GM12891 (cell line): ENCODE measurements around the gene BACH2.

Experiments
- DNase-seq: peaks from one replicate; pipeline ENCODE4 v3.0.0; 2011; ENCODE audit warnings: low spot score; ENCODE audit not compliant: insufficient read length
- FAIRE-seq: peaks from 2 replicates; lab custom pipeline; 2011; peaks lifted over from hg19 to GRCh38; lab: Jason Lieb, UNC
- PAX5 ChIP-seq: IDR thresholded peaks from 2 replicates; pipeline ENCODE4 v1.6.1; 2011; ENCODE audit warnings: low read length, moderate library complexity, mild to moderate bottlenecking; ENCODE audit not compliant: insufficient read depth, severe bottlenecking
- POLR2A ChIP-seq: IDR thresholded peaks from 2 replicates; pipeline ENCODE4 v1.6.1; 2011; ENCODE audit warnings: low read depth, low read length, control low read depth
- POLR2AphosphoS5 ChIP-seq: IDR thresholded peaks from 2 replicates; pipeline ENCODE4 v1.6.1; 2011; ENCODE audit warnings: low read depth, low read length, control low read depth
- POU2F2 ChIP-seq: IDR thresholded peaks from 2 replicates; pipeline ENCODE4 v1.6.1; 2011; ENCODE audit warnings: low read depth, mild to moderate bottlenecking, control low read depth, low read length, moderate library complexity
- SPI1 ChIP-seq: IDR thresholded peaks from 2 replicates; pipeline ENCODE4 v1.6.1; 2011; ENCODE audit warnings: low read depth, low read length, control low read depth
- TAF1 ChIP-seq: IDR thresholded peaks from 2 replicates; pipeline ENCODE4 v1.6.1; 2011; ENCODE audit warnings: low read depth, low read length, control low read depth

Gene BACH2

GRCh38 chr6:90323706-90324105 is 27.1 kb upstream of the BACH2 start:
- DNase-seq (no peak), FAIRE-seq (no peak)
- TF ChIP-seq SPI1 = no peak
- no peak for TF ChIP-seq TAF1
- no peak for TF ChIP-seq POU2F2
- no peak for TF ChIP-seq POLR2A
- no peak for TF ChIP-seq PAX5
- no peak for TF ChIP-seq POLR2AphosphoS5

- DNase-seq (no peak), FAIRE-seq (no peak)
- no peak for TF ChIP-seq POU2F2
- TF ChIP-seq SPI1 = no peak
- TF ChIP-seq PAX5 = no peak
- no peak for TF ChIP-seq POLR2A
- TF ChIP-seq POLR2AphosphoS5 = no peak
- no peak for TF ChIP-seq TAF1
Observed at GRCh38 chr6:90322976-90323474, 26.4 kb upstream of the BACH2 start.

GRCh38 chr6:90319979-90320685 is 23.5 kb upstream of the BACH2 start:
- DNase-seq = no peak
- TF ChIP-seq POU2F2 (no peak), PAX5 (no peak), SPI1 (no peak), TAF1 (no peak), POLR2AphosphoS5 (no peak), POLR2A (no peak)
- no peak for FAIRE-seq

- no peak for TF ChIP-seq PAX5
- TF ChIP-seq SPI1 = no peak
- TF ChIP-seq POLR2AphosphoS5 = no peak
- TF ChIP-seq TAF1 = no peak
- TF ChIP-seq POU2F2 = no peak
- no peak for TF ChIP-seq POLR2A
- FAIRE-seq (no peak), DNase-seq (no peak)
Observed at GRCh38 chr6:90319044-90319443, 22.4 kb upstream of the BACH2 start.

GRCh38 chr6:90315986-90316385 is 19.3 kb upstream of the BACH2 start:
- no peak for FAIRE-seq
- TF ChIP-seq POLR2A = no peak
- no peak for TF ChIP-seq POLR2AphosphoS5
- no peak for TF ChIP-seq PAX5
- no peak for TF ChIP-seq SPI1
- no peak for TF ChIP-seq POU2F2
- no peak for TF ChIP-seq TAF1

GRCh38 chr6:90315354-90315950 is 18.8 kb upstream of the BACH2 start:
- FAIRE-seq = no peak
- TF ChIP-seq SPI1 = no peak
- no peak for TF ChIP-seq TAF1
- TF ChIP-seq POU2F2 = no peak
- TF ChIP-seq POLR2A = no peak
- TF ChIP-seq POLR2AphosphoS5 = no peak
- no peak for TF ChIP-seq PAX5

More at GRCh38 chr6:90315986-90316385, 19.3 kb upstream of the BACH2 start:
- DNase-seq = no peak

GRCh38 chr6:90314514-90314913 is 17.9 kb upstream of the BACH2 start:
- no peak for TF ChIP-seq PAX5
- TF ChIP-seq SPI1 = no peak
- no peak for TF ChIP-seq POLR2AphosphoS5
- no peak for TF ChIP-seq TAF1
- TF ChIP-seq POLR2A = no peak
- TF ChIP-seq POU2F2 = no peak
- FAIRE-seq (no peak), DNase-seq (no peak)

More at GRCh38 chr6:90315354-90315950, 18.8 kb upstream of the BACH2 start:
- DNase-seq = no peak

GRCh38 chr6:90311569-90311968 is 14.9 kb upstream of the BACH2 start:
- FAIRE-seq (no peak), DNase-seq (no peak)
- TF ChIP-seq POLR2A = no peak
- no peak for TF ChIP-seq POU2F2
- no peak for TF ChIP-seq POLR2AphosphoS5
- no peak for TF ChIP-seq SPI1
- no peak for TF ChIP-seq PAX5
- no peak for TF ChIP-seq TAF1

GRCh38 chr6:90305800-90306448 is 9.3 kb upstream of the BACH2 start:
- FAIRE-seq = no peak
- no peak for DNase-seq
- TF ChIP-seq TAF1 (no peak), POU2F2 (no peak), SPI1 (no peak), POLR2A (no peak), POLR2AphosphoS5 (no peak), PAX5 (no peak)
